Measurements from ENCODE around the gene UPK2. TPM values are rescaled to one million over a fixed set of nuclear protein-coding genes. Genes with fewer than 3 reads are reported as not detected.
A peak's percentile ranks its signal among the peaks of the same experiment; 100 is the strongest.

UPK2 gene
- total RNA-seq, result not detected
- polyA plus RNA-seq, result under 1 TPM in 2 of 3 donors, not detected in 1; 0.09 to 0.13 TPM
- long read RNA-seq, donor 1, result 0 reads
- long read RNA-seq, donor 2, result 0 reads

- peaks cover 0 to 28% (median 0%) of the 10 kb centered on the region in 7 donors for H3K27me3 ChIP-seq (replicated peaks in 1 of 7)
- intact Hi-C loops (cut with DNase I; ENCODE audit: low total_unique reads), result loop anchor here (2.0 to 5.0 kb wide), 2 partner anchors 49 to 265 kb away; no protein-coding TSS in a partner anchor
- no peak within 1 kb of the TSS for H3K4me3 ChIP-seq
- H3K9me3 ChIP-seq, result no peaks in the 10 kb centered on the region
- no peak within 1 kb of the TSS for H3K27ac ChIP-seq
- peak; percentile 96 for DNase-seq
- H3K4me1 ChIP-seq, result peaks cover 0 to 9% (median 0%) of the 10 kb centered on the region in 6 donors
- no peaks in the 10 kb centered on the region for H3K36me3 ChIP-seq
- WGBS, 5 donors, result 8 to 28% (median 10%) methylated on average over 2 to 7 of the region's 7 CpGs
- TF ChIP-seq POLR2AphosphoS5 (IDR thresholded peaks at IDR 0.05) (peak; percentile 61 to 69 (median 68)), POLR2A (IDR thresholded peaks at IDR 0.05) (no peak)
- TF ChIP-seq, protein P1, sequence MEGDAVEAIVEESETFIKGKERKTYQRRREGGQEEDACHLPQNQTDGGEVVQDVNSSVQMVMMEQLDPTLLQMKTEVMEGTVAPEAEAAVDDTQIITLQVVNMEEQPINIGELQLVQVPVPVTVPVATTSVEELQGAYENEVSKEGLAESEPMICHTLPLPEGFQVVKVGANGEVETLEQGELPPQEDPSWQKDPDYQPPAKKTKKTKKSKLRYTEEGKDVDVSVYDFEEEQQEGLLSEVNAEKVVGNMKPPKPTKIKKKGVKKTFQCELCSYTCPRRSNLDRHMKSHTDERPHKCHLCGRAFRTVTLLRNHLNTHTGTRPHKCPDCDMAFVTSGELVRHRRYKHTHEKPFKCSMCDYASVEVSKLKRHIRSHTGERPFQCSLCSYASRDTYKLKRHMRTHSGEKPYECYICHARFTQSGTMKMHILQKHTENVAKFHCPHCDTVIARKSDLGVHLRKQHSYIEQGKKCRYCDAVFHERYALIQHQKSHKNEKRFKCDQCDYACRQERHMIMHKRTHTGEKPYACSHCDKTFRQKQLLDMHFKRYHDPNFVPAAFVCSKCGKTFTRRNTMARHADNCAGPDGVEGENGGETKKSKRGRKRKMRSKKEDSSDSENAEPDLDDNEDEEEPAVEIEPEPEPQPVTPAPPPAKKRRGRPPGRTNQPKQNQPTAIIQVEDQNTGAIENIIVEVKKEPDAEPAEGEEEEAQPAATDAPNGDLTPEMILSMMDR (IDR thresholded peaks at IDR 0.05 in 8 of 11, conservative IDR thresholded peaks at IDR 0.05 in 3 of 11), result peak; percentile 94 to 98 (median 97)
These were observed at the start of gene UPK2 for GRCh38 chr11:118956094-118956846. TSS of gene UPK2 (plus strand) at chr11:118956298. CDS start at chr11:118956351, 53 bp downstream.

- Histone ChIP-seq H3K4me1 (peaks cover 32 to 79% (median 53%) of the 10 kb centered on the region in 6 donors), H3K36me3 (peaks cover 0 to 65% (median 40%) of the 10 kb centered on the region in 6 donors), H3K4me3 (no peak overlapping the region), H3K9me3 (no peaks in the 10 kb centered on the region), H3K27ac (peak overlapping the region in 4 of 8 donors; percentile 39 to 98 (median 95)), H3K27me3 (replicated peaks in 1 of 7) (peaks cover 0 to 8% (median 0%) of the 10 kb centered on the region in 7 donors)
- peak; percentile 94 for DNase-seq
- intact Hi-C loops (cut with DNase I; ENCODE audit: low total_unique reads), result loop anchor here (5.0 kb wide), 1 partner anchor 50 kb away; the partner anchor contains the start of gene UPK2
- TF ChIP-seq, protein P1 (IDR thresholded peaks at IDR 0.05 in 8 of 11, conservative IDR thresholded peaks at IDR 0.05 in 3 of 11), result peak; percentile 93 to 99 (median 97)
- TF ChIP-seq POLR2A (IDR thresholded peaks at IDR 0.05), result no peak
- TF ChIP-seq POLR2AphosphoS5 (IDR thresholded peaks at IDR 0.05), result peak; percentile 58 to 71 (median 69)
- 54 to 66% (median 61%) methylated on average over 24 of the region's 24 CpGs for WGBS, 5 donors
These were observed 48.8 kb upstream of the UPK2 start for GRCh38 chr11:118907051-118908042.

DNA sequence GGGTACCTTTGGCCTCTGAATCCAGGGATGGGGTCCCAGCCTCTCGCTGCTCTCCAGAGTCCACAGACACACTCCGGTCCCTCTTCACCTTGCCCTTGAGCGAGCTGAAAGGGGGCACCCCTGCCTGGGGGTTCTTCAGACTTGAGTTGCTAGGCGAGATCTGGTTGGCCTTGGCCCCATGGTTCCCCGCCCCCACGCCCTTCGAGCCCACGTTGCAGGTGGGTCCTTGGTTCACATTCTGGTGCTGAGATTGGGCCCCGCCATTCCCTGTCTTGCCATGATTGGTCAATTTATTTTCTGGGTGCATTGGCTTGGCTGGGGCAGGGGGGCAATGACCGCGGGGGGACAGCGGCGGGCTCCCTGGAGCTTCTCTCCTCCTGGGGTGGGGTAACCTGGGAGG lies 47.8 kb upstream of the UPK2 start:
- intact Hi-C loops (cut with DNase I; ENCODE audit: low total_unique reads), result loop anchor here (5.0 kb wide), 1 partner anchor 49 kb away; the partner anchor contains the start of gene UPK2
- no peak for TF ChIP-seq POLR2A (IDR thresholded peaks at IDR 0.05)
- TF ChIP-seq, protein P1 (IDR thresholded peaks at IDR 0.05 in 8 of 11, conservative IDR thresholded peaks at IDR 0.05 in 3 of 11), result no peak
- TF ChIP-seq POLR2AphosphoS5 (IDR thresholded peaks at IDR 0.05), result no peak
- H3K27ac ChIP-seq, result peak overlapping the region in 3 of 8 donors; percentile 93 to 98 (median 97)
- peak; percentile 64 for DNase-seq
- H3K4me3 ChIP-seq, result no peak overlapping the region
- no peaks in the 10 kb centered on the region for H3K9me3 ChIP-seq
- 79 to 89% (median 87%) methylated on average over 12 to 13 of the region's 13 CpGs for WGBS, 5 donors
- H3K27me3 ChIP-seq (replicated peaks in 1 of 7), result peaks cover 0 to 8% (median 0%) of the 10 kb centered on the region in 7 donors
- peaks cover 42 to 83% (median 62%) of the 10 kb centered on the region in 6 donors for H3K4me1 ChIP-seq
- H3K36me3 ChIP-seq, result peaks cover 0 to 55% (median 30%) of the 10 kb centered on the region in 6 donors
